Thoracic aorta (tissue), 2 donors: ENCODE measurements around the gene EPHA6. TPM values are rescaled to one million over a fixed set of nuclear protein-coding genes. Genes with fewer than 3 reads are reported as not detected.

ENCODE experiments used
- ATAC-seq: fragments of 150-250 bp; one replicate; pipeline ENCODE4 v1.8.0; 2017; ENCODE audit warnings: low read depth; ENCODE audit not compliant: insufficient number of reproducible peaks, low FRiP score
- DNase-seq: peaks from one replicate; pipeline ENCODE4 v3.0.0-alpha.2; 2020; ENCODE audit warnings: low spot score
- H3K27ac ChIP-seq, 2 donors: fragments of 200-600 bp; sonication (generic); 1 replicate in 1 of 2; 2 replicates in 1 of 2; pipeline ENCODE4 v1.5.1; 2016; ENCODE audit warnings: mild to moderate bottlenecking in 2 of 2, moderate library complexity in 2 of 2
- H3K27me3 ChIP-seq: fragments of 200-600 bp; sonication (generic); replicated peaks from 2 replicates; pipeline ENCODE4 v1.6.0; 2016; ENCODE audit warnings: mild to moderate bottlenecking; ENCODE audit not compliant: insufficient read depth
- H3K36me3 ChIP-seq: fragments of 200-600 bp; sonication (generic); one replicate; pipeline ENCODE4 v1.5.1; 2016
- H3K4me1 ChIP-seq, 2 donors: fragments of 200-600 bp; sonication (generic); 1 replicate in 1 of 2; 2 replicates in 1 of 2; pipeline versions ENCODE4 v1.5.1 to v1.6.0; 2016; ENCODE audit warnings: low read depth in 2 of 2, mild to moderate bottlenecking in 1 of 2; ENCODE audit not compliant: control insufficient read depth in 1 of 2
- H3K4me3 ChIP-seq: fragments of 200-600 bp; sonication (generic); 2 replicates; pipeline ENCODE4 v1.5.1; 2016; ENCODE audit warnings: mild to moderate bottlenecking
- H3K9me3 ChIP-seq: fragments of 200-600 bp; sonication (generic); 2 replicates; pipeline ENCODE4 v1.5.1; 2016
- CTCF ChIP-seq: fragments of 200-600 bp; sonication (generic); IDR thresholded peaks from one replicate; pipeline ENCODE4 v1.5.1; 2019; ENCODE audit warnings: antibody characterized with exemption
- total RNA-seq, 2 donors: library from RNA; depleted of rRNA; stranded (reverse); fragments of >200 nt; gene quantifications; one replicate each; pipeline versions ENCODE4 v1.1.0 to v1.2.3, GENCODE V29; 2016

EPHA6 gene
- total RNA-seq, 2 donors from 2014 or later, result 0.71 to 3.2 TPM

- no peak overlapping the region for H3K27ac ChIP-seq
- no peak overlapping the region for H3K4me3 ChIP-seq
- DNase-seq (no peak), ATAC-seq (no peak)
- H3K36me3 ChIP-seq, result no peaks in the 10 kb centered on the region
- H3K4me1 ChIP-seq, result no peaks in the 10 kb centered on the region
- no peaks in the 10 kb centered on the region for H3K27me3 ChIP-seq
- H3K9me3 ChIP-seq, result peaks cover 6% of the 10 kb centered on the region
- TF ChIP-seq CTCF, result no peak
Measured at GRCh38 chr3:97359977-97360376, 545.6 kb downstream of the EPHA6 start.

DNA sequence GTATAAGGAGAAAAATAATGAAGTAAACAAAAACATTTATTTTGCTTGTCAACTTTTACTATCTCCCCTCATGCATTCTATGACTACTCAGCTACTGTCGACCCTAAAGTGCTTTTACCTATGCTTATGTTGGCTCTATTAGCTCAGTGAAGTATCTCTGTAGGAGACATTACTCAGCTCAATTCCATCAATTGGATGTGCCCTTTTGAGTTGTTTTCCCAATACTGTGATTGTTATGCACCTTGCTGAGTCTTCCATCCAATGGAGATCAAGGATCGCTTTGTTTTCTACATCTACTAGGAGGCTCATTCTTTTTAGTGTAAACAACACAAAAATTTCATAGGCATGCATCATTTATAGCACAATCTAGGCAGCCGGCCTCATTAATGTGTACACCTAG lies 546.4 kb downstream of the EPHA6 start:
- TF ChIP-seq CTCF, result no peak
- no peak overlapping the region for H3K27ac ChIP-seq
- no peak overlapping the region for H3K4me3 ChIP-seq
- no peaks in the 10 kb centered on the region for H3K27me3 ChIP-seq
- DNase-seq, result no peak
- H3K36me3 ChIP-seq, result no peaks in the 10 kb centered on the region
- no peaks in the 10 kb centered on the region for H3K4me1 ChIP-seq
- ATAC-seq, result no peak
- H3K9me3 ChIP-seq, result peaks cover 6% of the 10 kb centered on the region

DNA sequence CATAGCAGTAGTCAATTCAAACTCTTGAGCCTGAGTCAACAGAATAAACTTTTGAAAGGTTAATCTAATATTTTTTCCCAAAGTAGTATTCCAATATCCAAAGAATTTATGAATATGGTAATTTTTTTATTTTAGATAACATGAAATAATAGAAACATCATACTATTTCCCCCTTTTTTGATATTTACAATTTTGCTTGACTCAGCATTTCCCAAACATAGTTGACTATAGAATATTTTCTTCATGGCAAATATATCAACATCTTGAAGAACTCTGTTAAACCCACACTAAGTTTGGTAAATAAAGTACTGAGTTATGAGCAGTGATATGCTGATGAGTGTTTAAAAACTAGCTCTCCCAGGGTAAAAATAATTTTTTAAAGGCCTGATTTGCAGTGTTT lies 570.2 kb downstream of the EPHA6 start:
- Histone ChIP-seq H3K27ac (no peak overlapping the region), H3K36me3 (no peaks in the 10 kb centered on the region), H3K27me3 (no peaks in the 10 kb centered on the region), H3K9me3 (no peaks in the 10 kb centered on the region), H3K4me3 (no peak overlapping the region), H3K4me1 (no peaks in the 10 kb centered on the region)
- no peak for TF ChIP-seq CTCF
- ATAC-seq (no peak), DNase-seq (no peak)

GRCh38 chr3:97388774-97389173 lies 574.4 kb downstream of the EPHA6 start:
- Histone ChIP-seq H3K4me1 (no peaks in the 10 kb centered on the region), H3K36me3 (no peaks in the 10 kb centered on the region), H3K27me3 (no peaks in the 10 kb centered on the region), H3K4me3 (no peak overlapping the region), H3K27ac (no peak overlapping the region), H3K9me3 (no peaks in the 10 kb centered on the region)
- TF ChIP-seq CTCF, result no peak
- DNase-seq (no peak), ATAC-seq (no peak)

DNA sequence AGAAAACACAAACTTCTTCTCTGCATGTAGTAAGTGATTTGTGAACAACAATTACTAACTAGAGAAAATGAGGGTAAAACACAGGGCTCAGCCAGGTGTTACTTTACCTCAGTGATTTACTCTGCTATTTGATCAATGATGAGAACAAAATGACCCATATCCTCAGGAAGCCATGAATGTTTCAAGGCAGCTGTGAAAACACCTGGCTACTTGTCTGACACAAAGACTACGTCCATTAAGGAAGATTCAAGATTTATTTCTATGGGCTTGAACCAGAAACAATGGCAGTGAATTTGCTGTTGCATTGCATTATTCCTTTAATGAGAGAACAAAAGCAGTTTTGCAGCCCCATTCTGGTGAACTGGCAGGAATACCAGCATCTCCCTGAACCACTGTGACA lies 575.5 kb downstream of the EPHA6 start:
- Histone ChIP-seq H3K4me3 (no peak overlapping the region), H3K9me3 (no peaks in the 10 kb centered on the region), H3K27ac (no peak overlapping the region), H3K27me3 (no peaks in the 10 kb centered on the region), H3K4me1 (no peaks in the 10 kb centered on the region), H3K36me3 (no peaks in the 10 kb centered on the region)
- ATAC-seq (no peak), DNase-seq (no peak)
- TF ChIP-seq CTCF, result no peak
